ENCODE data around the gene ORAI3.

GRCh38 chr16:30976486-30976885 is 27.6 kb downstream of the ORAI3 start:
- TF ChIP-seq CTCF (IDR thresholded peaks at IDR 0.05) (no peak), POLR2A (IDR thresholded peaks at IDR 0.05) (no peak)
